ENCODE measurements around the gene MED15.
"Not testable (repeated sequence)": the region's sequence is repeated elsewhere in the genome, so short reads cannot be mapped to it uniquely, and the experiment has no call there.

Gene MED15

DNA sequence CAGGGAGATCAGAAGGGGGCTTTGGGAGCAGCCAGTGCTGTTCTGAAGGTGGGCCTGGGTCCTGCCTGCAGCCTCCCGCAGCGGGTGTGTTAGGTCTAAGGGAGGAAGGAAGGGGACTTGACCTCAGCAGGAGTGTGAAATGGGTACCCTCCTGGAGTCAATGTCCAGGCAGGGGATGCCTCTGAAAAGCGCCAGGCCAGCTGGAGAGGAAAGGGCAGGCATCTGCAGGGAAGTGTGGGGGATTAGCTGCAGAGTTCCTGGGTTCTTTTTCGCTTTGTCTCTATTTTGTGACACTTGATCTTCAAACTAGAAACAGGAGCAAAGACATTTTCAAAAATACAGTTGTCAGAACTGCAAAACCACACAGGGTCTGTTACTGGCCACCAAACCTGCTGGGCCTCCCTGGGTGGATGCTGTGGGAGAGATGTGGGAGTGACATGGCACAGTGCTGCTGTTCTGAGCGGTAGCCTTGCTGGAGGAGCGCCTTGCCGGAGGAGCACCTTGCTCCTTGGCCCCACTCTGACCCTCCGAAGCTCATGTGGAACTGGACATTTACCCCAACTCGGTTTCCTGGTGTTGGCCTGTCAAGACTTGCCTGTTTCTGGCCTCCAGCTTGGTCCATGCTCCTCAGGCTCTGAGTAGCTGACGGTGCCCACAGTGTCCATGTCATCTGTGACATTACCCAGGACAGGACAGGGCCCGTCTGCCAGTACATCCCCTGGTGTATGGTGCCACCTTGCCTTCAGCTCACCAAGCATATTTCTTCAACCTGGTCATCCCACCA lies 25.9 kb downstream of the MED15 start:
- peak in 1 of 14 donors; percentile 42 for DNase-seq

DNA sequence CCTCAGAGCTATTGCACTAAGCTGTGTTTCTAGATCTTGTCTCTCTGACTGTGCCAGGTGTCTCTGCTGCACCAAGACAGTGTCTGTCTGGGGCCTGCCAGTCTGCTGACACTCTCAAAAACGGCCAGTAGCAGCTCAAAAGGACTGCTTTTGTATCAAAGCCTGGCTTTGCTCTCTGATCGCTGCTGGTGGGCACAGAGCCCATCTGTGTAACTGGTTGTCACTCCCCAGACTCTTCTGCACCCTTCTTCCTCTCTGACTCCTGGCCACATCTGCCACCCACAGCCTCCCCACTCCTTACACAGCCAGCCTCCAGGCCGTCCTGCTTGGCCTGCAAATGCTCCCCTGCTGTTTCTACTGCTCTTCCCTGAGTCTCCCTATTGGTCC lies 26.5 kb downstream of the MED15 start:
- peak in 8 of 14 donors; percentile 18 to 42 (median 26) for DNase-seq

DNA sequence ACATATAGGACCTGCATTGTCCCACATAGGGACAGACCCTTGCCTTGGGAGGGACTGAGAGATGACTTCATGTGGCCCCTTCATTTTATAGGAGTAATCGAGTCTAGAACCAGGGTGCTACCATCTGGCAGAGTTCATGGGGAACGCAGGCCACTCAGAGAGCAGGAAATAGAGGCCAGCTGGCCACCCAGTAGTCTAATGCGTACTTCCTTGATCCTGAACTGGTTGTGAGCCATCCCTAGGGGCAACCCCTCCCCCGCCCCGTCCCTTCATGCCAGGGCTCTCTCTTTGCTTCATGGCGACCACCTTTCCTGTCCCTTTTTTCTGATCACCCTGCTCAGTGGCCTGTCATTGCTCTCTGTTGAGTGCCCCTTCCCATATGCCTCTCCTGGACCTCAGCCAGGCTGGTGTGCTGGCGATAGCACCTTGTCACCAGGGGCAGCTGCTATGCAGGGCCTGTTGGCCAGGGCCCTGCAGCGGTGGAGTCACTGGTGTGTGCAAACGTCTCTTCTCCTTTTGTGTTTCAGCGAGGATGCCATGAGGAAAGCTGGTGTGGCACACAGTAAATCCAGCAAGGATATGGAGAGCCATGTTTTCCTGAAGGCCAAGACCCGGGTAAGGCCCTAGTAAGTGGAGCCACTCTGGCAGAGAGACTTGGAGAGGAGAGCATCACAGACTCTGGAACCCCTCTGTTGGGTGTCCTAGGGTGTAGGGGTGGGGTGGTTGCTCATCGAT lies 29.3 kb downstream of the MED15 start:
- DNase-seq = no peak

DNA sequence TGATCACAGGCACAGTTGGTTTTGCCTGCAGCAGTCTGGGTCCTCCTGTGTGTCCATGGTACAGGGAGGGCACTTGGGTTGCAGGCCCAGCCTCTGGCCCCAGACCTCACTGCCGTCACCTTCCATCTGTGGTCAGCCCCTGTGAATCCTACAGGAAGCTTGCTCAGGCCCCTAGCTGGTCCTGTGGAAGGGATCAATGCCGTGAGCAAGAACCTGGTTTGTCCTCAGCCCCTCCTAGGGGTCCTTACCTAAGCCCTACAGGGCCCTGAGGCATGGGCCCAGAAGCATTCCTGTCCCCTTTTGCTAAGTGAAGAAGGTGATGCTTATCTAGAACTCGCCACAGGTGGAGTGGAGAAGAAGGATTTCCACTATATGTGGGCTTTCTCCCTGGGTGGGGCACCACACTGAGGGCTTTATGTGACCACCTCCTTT lies 29.9 kb downstream of the MED15 start:
- DNase-seq = no peak

DNA sequence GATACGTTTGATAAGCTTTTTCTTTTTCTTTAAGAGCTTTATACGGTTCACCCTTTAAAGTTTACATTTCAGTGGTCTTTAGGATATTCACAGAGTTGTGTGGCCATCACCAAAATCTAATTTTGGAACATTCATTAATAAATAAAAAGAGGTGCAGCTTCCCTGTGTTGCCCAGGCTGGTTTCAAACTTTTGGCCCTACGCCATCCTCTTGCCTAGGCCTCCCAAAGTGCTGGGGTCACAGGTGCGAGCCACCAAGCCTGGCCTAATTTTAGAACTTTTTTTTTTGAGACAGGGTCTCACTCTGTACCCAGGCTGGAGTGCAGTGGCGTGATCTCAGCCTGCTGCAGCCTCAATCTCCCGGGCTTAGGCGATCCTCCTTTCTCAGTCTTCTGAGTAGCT lies 30.6 kb downstream of the MED15 start:
- DNase-seq = no peak

DNA sequence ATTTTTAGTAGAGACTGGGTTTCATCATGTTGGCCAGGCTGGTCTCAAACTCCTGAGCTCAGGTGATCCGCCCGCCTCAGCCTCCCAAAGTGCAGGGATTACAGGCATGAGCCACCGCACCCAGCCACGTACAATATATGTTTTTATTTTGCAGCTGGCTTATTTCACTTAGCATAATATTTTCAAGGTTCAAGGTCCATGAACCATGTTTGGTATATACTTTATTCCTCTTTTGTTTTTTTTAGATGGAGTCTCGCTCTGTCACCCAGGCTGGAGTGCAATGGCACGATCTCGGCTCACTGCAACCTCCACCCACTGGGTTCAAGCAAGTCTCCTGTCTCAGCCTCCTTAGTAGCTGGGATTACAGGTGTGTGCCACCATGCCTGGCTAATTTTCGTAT lies 31.5 kb downstream of the MED15 start:
- not testable (repeated sequence) for DNase-seq

DNA sequence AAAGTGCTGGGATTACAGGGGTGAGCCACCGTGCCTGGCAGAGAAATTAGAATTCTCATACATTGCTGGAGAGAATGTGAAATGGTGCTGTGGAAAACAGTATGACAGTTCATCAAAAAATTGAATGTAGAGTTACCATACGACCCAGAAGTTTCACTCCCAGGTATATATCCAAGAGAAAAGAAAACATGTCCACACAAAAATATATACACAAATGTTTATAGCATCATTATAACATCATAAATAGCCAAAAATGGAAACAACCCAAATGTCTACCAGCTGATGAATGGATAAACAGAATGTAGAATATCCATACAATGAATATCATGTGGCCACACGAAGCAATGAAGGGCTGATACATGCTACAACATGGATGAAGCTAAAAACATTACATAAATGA lies 34.6 kb downstream of the MED15 start:
- DNase-seq = no peak

DNA sequence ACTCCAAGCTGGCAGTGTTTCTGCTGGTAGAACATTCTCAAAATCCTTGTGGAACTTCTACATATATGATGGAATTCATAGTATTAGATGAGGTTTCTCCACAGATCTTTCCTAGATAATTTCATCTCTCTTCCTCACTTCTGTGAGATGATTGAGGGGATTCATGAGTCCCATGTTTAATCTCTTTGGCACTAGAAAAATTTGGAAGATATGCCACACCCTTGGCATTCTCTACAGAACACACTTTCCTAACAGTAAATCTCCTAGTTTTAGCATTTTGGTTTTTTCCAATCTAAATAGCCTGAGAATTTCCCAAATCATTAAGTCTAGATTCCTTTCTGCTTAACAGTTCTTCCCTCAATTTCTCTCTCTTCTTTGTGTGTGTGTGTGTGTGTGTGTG lies 35.3 kb downstream of the MED15 start:
- DNase-seq = no peak

DNA sequence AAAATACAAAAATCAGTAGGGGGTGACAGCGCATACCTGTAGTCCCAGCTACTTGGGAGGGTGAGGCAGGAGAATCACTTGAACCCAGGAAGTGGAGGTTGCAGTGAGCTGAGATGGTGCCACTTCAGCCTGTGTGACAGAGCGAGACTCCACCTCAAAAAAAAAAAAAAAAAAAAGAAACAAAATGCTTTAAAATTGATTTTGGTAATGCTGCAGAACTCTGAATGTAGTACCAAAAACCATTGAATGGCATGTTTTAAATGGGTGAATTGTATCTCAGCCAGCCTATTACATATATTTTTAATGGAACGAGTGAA lies 37.9 kb downstream of the MED15 start:
- not testable (repeated sequence) for DNase-seq

DNA sequence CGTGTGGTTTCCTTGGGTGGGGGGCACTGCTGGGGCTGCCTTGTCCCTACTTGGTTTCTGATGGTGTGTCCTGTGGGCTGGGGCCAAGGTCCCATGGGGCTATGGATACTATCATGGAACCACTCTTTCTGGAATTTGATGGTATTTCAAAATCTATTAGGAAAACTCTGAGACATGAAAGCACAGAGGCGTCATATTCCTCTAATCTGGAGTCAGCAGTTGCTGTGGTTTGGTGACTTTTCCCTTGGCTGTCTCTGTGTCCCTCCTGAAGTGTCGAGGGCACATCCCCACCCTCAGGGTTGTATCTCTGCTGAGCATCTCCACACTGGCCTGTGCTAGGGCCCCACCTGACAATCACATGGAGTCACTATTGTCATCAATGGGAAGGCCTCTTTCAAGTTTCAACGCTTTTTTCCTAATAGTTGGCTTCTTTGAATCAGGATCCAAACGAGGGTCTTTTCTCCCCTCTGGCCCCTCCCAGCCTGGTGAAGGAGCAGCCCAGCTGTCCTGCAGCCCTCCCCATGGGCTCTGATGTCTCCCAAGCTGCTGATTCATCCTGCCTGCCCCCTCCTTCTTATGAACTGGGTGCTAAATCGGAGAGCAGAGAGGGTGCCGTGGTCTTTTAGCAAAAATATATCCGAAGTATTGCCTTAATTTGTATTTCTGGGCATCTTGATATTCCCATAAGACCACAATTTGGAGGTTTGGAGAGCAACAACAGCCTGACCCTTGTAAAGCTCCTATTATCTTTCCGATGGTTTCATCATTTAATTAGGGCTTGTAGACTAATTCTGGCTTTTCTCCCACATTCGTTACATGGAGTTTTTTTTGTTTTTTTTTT lies 38.5 kb downstream of the MED15 start:
- DNase-seq = no peak

DNA sequence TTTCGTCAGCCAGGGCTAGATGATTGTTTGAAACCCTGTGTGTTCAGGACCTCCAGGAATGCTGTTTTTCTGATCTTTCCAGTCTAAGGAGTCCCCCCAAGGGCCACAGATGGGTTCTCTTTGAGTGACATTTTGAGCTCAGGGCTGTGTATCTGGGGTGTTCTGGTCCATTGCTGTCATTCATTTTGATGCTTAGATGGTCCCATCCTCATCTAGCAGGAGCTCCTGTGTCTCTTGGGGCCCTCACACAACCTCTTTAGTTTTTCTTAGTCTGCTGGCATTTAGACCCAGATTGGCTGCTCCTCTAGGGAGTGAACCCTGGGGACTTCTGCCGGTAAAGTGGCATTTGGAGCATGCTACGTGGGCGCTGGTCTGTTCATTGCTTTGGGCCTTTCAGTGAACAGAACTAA lies 39.1 kb downstream of the MED15 start:
- no peak for DNase-seq

DNA sequence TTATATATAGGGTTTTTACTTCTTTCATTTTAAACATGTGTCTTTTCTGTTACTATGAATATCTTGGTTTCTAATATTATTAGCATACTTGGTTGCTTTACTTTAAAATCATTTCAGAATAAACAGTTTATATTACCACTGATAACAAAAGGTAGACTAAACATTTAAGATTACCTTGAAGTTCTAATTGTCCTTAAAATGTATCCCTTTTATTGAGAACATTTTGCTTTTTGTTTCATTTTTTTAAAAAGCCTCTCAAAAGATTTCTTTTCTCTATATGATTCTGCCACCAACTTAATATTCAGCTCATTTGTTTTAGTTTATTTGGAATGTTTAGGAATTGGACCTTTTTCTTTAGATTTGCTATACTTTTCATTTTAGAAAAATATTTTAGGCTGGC lies 39.6 kb downstream of the MED15 start:
- no peak for DNase-seq

DNA sequence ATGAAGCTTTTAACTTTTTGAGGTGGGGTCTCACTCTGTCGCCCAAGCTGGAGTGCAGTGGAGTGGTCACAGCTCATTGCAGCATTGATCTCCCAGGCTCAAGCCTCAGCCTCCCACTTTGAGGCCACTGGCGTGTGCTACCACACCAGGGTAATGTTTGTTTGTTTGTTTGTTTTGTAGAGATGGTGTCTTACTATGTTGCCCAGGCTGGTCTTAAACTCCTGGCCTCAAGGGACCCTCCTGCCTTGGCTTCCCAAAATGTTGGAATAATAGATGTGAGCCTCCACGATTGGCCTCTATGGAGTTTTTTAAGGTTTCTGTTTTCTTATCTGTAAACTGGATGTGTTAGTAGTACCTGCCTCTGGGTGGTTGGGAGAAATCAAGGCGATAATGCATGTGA lies 41.4 kb downstream of the MED15 start:
- DNase-seq = no peak

DNA sequence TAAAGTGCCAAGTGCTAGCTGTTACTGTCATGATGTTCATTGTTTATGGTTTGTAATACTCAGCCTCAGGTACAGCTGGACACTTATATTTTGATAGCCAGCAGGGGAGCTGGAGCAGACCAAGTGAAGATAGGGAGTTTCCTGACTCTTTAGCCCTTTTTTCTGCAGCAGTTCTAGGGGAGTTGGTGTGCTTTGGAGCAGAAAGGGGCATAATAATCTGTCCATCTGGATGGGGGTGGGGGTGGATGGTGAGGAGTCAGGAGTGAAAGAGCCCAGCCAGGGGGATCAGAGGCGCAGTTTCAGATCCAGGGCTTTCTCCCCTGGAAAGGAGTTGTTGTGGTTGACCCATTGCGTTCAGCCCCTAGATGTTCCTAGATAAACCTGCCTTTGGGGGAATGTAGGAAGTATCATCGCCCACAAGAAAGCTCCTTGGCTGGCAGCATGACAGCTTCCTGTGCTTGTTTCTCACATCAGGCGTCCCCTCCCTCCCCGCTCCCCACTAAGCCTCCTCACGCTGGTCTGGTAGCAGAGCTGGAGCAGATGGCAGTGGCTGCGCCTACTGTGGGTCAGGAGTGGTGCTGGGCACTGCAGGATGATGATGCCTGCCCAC lies 41.9 kb downstream of the MED15 start:
- DNase-seq = peak in 1 of 14 donors; percentile 31

DNA sequence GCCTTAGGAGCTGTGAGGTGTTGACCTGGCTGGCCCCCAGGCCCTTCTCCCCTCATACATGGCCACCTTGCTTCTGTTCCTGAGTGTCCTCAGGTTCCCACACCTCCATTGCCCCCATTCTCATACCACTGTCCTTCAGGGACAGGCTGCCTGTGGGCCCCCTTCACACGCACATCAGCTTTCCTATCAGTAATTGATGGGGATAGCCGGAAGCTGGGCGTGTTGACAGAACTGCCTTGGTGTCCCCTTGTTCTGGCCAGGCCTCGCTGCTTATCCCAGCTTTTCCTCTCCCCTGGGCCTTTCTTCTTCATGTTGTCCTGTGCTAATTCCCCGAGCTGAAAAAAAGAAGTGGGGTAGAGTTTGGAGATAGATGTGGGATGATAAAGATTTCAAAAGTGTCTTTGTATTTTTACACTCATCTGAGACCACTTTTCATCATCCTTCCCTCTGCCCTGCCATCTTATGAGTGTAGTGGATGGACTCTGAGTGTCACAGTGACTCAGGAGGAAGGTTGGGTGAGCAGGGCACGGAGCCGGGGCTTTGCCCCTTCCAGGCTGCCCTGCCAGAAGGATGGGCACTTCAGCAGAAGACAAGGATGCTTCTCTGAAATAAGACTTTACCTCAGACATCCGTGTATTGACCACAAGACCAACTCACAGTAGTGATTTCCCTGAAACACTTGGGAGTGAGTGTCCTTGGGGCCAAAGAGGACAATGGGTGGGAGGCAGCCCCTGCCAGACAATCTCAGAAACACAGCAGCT lies 42.8 kb downstream of the MED15 start:
- no peak for DNase-seq

DNA sequence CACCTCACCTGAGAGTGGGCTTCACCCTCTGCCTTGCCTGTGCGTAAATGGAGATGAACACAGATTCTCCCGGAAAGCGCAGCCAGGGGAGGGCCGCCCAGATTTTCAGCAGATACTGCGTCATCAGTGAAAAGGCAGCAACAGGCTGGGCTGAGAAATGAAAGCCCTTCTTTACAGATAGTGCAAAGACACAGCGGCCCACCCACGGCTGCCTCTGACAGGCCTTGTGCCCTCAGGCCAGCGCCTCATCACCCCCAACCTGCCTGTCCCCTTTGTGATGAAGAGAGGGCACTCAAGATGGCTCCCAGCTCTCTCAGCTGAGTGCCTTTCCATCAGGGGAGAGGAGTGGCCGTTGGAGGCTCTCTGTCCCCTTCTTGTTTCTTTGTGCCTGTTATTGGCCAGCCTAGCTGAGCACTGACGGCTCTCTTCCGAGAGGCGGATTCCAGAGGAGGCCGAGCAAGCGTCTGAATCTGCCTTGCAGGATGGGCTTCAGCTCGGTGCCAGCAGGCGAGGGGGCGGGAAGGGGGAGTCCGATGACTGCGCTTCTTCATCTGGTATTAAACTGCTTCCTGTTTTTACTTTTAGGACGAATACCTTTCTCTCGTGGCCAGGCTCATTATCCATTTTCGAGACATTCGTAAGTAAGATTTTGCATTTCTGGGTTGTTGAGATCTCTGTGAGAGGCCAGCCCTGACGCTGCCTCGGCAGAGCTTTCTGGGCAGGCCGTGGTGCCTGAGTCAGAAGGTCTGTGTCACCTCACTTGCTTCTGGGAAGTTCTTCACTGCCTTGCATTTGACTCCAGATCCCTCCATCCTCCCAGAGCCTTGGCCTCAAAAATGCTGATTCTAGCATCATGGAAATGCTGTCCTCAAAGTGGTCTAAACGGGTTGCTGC lies 43.7 kb downstream of the MED15 start:
- DNase-seq = peak in 6 of 14 donors; percentile 37 to 84 (median 60)

DNA sequence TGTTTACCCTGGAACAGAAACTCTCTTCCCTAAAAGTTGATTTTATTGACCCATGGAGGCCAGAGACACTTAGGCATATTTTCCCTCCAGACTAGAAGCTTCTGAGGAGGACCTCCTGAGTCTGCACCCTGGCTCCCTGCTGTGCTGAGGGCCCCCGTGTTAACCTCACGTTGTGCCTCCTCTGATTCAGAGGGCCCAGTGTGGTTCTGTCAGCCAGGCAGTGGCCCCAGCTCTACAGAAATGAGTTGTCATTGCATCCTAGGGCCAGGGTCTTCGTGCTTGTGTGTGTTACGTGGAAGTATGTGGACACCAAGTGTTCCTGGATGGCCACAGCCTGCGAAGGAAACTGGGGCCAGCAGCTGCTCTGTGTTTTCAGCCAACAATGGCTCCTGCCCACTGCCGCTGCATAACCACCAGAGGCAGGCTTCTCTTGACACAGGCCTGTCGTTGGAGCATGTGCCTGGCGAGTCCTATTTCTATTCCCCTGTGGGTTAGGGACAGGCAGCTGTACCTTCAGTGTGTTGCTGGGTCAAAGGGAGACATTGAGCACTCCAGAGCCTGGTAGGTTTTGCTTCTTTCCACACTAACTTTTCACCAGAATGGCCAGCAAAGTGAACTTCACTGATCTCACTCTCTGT lies 44.5 kb downstream of the MED15 start:
- peak in 7 of 14 donors; percentile 54 to 74 (median 63) for DNase-seq

DNA sequence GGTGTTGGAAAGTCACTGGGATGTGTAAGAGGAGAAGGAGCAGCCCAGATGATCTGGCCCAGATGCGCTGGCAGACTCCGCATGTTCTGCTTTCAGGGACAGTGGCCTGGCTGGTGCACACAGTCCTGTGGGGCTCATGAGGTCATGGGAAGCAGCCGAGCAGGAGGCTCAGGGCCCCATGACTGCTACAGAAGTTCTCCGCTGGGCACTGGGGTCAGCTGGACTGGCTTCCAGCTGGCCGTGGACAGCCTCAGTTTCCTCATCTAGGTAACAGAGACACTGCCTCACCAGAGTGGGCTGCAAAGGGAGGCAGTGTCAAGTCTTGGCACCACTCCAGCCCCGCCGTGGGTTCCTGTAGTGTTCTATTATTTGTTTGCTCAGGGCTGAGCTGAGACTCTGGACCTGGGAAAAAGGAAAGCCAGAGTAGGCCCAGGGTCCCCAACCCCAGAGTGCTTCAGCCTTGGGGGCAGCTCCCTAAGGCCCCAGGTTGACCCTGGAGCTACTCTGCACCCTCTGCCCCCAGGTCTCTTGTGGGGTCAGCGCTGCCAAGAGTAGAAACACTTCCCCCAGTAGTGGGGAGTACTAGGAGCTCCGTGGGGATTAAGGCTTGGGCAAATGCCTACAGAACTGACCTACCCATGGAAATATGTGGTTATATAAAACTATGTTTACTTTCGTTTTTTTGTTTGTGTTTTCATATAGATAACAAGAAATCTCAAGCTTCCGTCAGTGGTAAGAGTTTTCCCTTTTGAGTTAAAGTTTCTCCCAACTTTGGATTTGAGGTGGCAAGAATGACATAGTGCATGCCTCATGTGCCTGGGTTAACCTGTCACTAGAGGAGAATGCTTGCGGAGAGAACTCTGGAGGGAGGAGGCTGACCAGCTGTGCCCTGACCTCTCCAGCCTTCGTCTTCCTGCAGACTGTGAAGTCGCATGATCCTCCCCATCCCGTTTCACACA lies 45.3 kb downstream of the MED15 start:
- DNase-seq = peak in 7 of 14 donors; percentile 52 to 83 (median 63)
